ENCODE measurements around the gene PLA2G4F.

DNA sequence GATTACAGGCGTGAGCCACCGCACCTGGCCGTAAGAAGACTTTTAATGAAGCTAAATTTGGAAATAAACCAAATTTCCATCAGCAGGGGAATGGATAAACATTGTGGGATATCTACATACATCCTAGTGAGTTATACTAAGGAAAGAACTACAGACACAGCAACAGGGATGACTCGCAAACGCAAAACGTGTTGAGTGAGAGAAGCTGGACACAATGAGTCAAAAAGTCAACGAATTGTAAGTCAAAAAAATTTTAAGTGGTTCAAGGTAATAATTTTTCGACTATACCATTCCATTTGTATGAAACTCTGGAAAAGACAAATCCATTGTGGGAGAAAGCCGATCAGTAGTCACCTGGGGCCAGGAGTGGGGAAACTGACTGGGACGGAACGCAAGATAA, 19.9 kb downstream of the PLA2G4F start:
- TF ChIP-seq, protein P1, sequence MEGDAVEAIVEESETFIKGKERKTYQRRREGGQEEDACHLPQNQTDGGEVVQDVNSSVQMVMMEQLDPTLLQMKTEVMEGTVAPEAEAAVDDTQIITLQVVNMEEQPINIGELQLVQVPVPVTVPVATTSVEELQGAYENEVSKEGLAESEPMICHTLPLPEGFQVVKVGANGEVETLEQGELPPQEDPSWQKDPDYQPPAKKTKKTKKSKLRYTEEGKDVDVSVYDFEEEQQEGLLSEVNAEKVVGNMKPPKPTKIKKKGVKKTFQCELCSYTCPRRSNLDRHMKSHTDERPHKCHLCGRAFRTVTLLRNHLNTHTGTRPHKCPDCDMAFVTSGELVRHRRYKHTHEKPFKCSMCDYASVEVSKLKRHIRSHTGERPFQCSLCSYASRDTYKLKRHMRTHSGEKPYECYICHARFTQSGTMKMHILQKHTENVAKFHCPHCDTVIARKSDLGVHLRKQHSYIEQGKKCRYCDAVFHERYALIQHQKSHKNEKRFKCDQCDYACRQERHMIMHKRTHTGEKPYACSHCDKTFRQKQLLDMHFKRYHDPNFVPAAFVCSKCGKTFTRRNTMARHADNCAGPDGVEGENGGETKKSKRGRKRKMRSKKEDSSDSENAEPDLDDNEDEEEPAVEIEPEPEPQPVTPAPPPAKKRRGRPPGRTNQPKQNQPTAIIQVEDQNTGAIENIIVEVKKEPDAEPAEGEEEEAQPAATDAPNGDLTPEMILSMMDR (IDR thresholded peaks at IDR 0.05), result no peak
- TF ChIP-seq RFX5 (IDR thresholded peaks at IDR 0.05; ENCODE audit: low read length), result no peak
- TF ChIP-seq EP300 (IDR thresholded peaks at IDR 0.05; ENCODE audit: borderline replicate concordance in 1 of 2, low read depth in 1 of 2, low read length in 1 of 2), result no peak
- TF ChIP-seq, protein P2, sequence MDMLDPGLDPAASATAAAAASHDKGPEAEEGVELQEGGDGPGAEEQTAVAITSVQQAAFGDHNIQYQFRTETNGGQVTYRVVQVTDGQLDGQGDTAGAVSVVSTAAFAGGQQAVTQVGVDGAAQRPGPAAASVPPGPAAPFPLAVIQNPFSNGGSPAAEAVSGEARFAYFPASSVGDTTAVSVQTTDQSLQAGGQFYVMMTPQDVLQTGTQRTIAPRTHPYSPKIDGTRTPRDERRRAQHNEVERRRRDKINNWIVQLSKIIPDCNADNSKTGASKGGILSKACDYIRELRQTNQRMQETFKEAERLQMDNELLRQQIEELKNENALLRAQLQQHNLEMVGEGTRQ (IDR thresholded peaks at IDR 0.05; ENCODE audit: borderline replicate concordance, low read depth, low read length), result no peak
- no peak for TF ChIP-seq TAF1 (IDR thresholded peaks at IDR 0.05; ENCODE audit: borderline replicate concordance, low read depth, low read length)
- TF ChIP-seq EZH2phosphoT487 (IDR thresholded peaks at IDR 0.05; ENCODE audit: borderline replicate concordance, low read depth), result no peak
- no peak for TF ChIP-seq FOSL2 (IDR thresholded peaks at IDR 0.05; ENCODE audit: borderline replicate concordance, low read depth)
- no peak for TF ChIP-seq POLR2AphosphoS5 (IDR thresholded peaks at IDR 0.05; ENCODE audit: low read depth, low read length)
